ENCODE results near the gene USP4. TPM values are rescaled to one million over a fixed set of nuclear protein-coding genes. Genes with fewer than 3 reads are reported as not detected.
A peak's percentile ranks its signal among the peaks of the same experiment; 100 is the strongest.

USP4 gene
- polyA plus RNA-seq, 3 donors: 68.6 to 125 (median 78.9) TPM

DNA sequence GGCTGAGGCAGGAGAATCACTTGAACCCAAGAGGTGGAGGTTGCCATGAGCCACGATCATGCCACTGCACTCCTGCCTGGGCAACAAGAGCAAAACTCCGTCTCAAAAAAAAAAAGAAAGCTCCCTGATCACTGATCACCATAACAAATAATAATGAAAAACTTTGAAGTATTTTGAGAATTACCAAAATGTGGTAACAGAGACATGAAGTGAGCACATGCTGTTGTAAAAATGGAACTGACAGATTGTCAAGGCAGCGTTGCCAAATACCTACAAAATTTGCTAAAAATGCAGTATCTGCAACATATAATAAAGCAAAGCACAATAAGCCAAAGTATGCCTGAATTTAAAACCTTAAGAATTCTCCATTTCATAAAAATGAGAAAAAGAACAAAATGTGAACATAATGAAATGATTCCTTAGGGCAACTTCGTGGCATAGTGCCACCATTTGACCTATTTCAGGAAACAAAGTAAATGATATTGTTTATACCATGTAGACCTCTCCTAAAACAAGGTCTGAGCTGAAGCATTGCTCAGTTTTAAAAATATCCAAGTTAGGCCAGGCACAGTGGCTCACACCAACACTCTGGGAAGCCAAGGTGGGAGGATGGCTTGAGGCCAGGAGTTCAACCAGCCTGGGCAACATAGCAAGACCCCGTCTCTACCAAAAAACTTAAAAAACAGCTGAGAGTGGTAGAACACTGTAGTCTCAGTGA, 5.8 kb downstream of the USP4 start:
- no CpG with 5 or more reads among the region's 5 CpGs for WGBS (ENCODE audit: insufficient coverage)

GRCh38 chr3:49333091-49333490, 6.8 kb downstream of the USP4 start:
- Histone ChIP-seq H3K4me3 (replicated peaks in 1 of 3; ENCODE audit: low read depth in 2 of 3, low read length in 3 of 3) (peak overlapping the region in 1 of 3 experiments; percentile 46), H3K36me3 (replicated peaks in 1 of 2; ENCODE audit: control insufficient read depth in 1 of 2, insufficient read depth in 2 of 2, low read length in 2 of 2) (peaks cover 44 to 72% of the 10 kb centered on the region in 2 donors), H3K9me3 (replicated peaks in 1 of 2; ENCODE audit: control insufficient read depth in 1 of 2, insufficient read depth in 1 of 2, low read length in 2 of 2) (no peaks in the 10 kb centered on the region), H3K9ac (ENCODE audit: insufficient read depth, low read length, poor library complexity, severe bottlenecking) (peak overlapping the region; percentile 28), H4K20me1 (ENCODE audit: insufficient read depth, low read length) (peaks cover 14% of the 10 kb centered on the region), H3K4me2 (replicated peaks; ENCODE audit: extremely low read depth, low read length, poor library complexity, severe bottlenecking) (peak overlapping the region; percentile 60), H2AFZ (ENCODE audit: insufficient read depth, low read depth, low read length, poor library complexity, severe bottlenecking) (no peak overlapping the region), H3K27ac (ENCODE audit: low read depth in 1 of 2, low read length in 2 of 2) (peak overlapping the region; percentile 79 to 89), H3K4me1 (ENCODE audit: control insufficient read depth in 1 of 2, insufficient read depth in 2 of 2, low read length in 2 of 2) (peaks cover 32 to 46% of the 10 kb centered on the region in 2 donors), H3K79me2 (ENCODE audit: insufficient read depth, low read length) (peaks cover 96% of the 10 kb centered on the region), H3K27me3 (ENCODE audit: control insufficient read depth in 2 of 2, insufficient read depth in 2 of 2, low read length in 2 of 2) (no peaks in the 10 kb centered on the region)
- intact Hi-C loops (cut with micrococcal nuclease): no loop called here
- Mint-ChIP-seq H3K27me3 (ENCODE audit: low read depth in 3 of 3) (no peaks in the 10 kb centered on the region), H3K9me3 (peaks cover 0 to 2% (median 0%) of the 10 kb centered on the region in 7 donors), H3K4me1 (peaks cover 30% of the 10 kb centered on the region), H3K4me3 (peak overlapping the region; percentile 16 to 69), H3K27ac (peak overlapping the region; percentile 93 to 96 (median 96)), H3K36me3 (peaks cover 55 to 89% of the 10 kb centered on the region in 2 donors)
- peak; percentile 69 to 82 (median 75) for DNase-seq
- no peak for TF ChIP-seq CTCF (IDR thresholded peaks at IDR 0.05)
- WGBS (ENCODE audit: insufficient coverage): no CpG with 5 or more reads among the region's 3 CpGs

More for the DNA sequence above, 5.8 kb downstream of the USP4 start:
- Histone ChIP-seq H3K4me2 (replicated peaks; ENCODE audit: extremely low read depth, low read length, poor library complexity, severe bottlenecking) (no peak overlapping the region), H3K36me3 (replicated peaks in 1 of 2; ENCODE audit: control insufficient read depth in 1 of 2, insufficient read depth in 2 of 2, low read length in 2 of 2) (peaks cover 44 to 66% of the 10 kb centered on the region in 2 donors), H4K20me1 (ENCODE audit: insufficient read depth, low read length) (peaks cover 10% of the 10 kb centered on the region), H2AFZ (ENCODE audit: insufficient read depth, low read depth, low read length, poor library complexity, severe bottlenecking) (no peak overlapping the region), H3K79me2 (ENCODE audit: insufficient read depth, low read length) (peaks cover 99% of the 10 kb centered on the region), H3K4me3 (replicated peaks in 1 of 3; ENCODE audit: low read depth in 2 of 3, low read length in 3 of 3) (no peak overlapping the region), H3K9me3 (replicated peaks in 1 of 2; ENCODE audit: control insufficient read depth in 1 of 2, insufficient read depth in 1 of 2, low read length in 2 of 2) (no peaks in the 10 kb centered on the region), H3K27ac (ENCODE audit: low read depth in 1 of 2, low read length in 2 of 2) (peak overlapping the region; percentile 79 to 89), H3K4me1 (ENCODE audit: control insufficient read depth in 1 of 2, insufficient read depth in 2 of 2, low read length in 2 of 2) (peaks cover 42 to 55% of the 10 kb centered on the region in 2 donors), H3K27me3 (ENCODE audit: control insufficient read depth in 2 of 2, insufficient read depth in 2 of 2, low read length in 2 of 2) (no peaks in the 10 kb centered on the region), H3K9ac (ENCODE audit: insufficient read depth, low read length, poor library complexity, severe bottlenecking) (no peak overlapping the region)
- Mint-ChIP-seq H3K4me1 (peaks cover 38% of the 10 kb centered on the region), H3K9me3 (peaks cover 0 to 2% (median 0%) of the 10 kb centered on the region in 7 donors), H3K27ac (peak overlapping the region; percentile 93 to 96 (median 96)), H3K27me3 (ENCODE audit: low read depth in 3 of 3) (no peaks in the 10 kb centered on the region), H3K4me3 (no peak overlapping the region), H3K36me3 (peaks cover 54 to 87% of the 10 kb centered on the region in 2 donors)
- TF ChIP-seq CTCF (IDR thresholded peaks at IDR 0.05): no peak
- intact Hi-C loops (cut with micrococcal nuclease): no loop called here
- no peak for DNase-seq

All from CD14-positive monocyte (primary cell).